Chondrocyte (in vitro differentiated cells): ENCODE data around the gene LIG4. TPM values are rescaled to one million over a fixed set of nuclear protein-coding genes. Genes with fewer than 3 reads are reported as not detected.
"Not testable (repeated sequence)": the region's sequence is repeated elsewhere in the genome, so short reads cannot be mapped to it uniquely, and the experiment has no call there.

Experiments
- DNase-seq: peaks from one replicate; pipeline ENCODE4 v3.0.0; 2021; ENCODE audit warnings: mixed read lengths, low spot score
- H3K27ac Mint-ChIP-seq: one replicate; pipeline ENCODE4 v1.8.0; 2021; ENCODE audit warnings: mild to moderate bottlenecking, moderate library complexity, mixed read lengths; ENCODE audit not compliant: unreplicated experiment
- H3K27me3 Mint-ChIP-seq: 2 replicates; pipeline ENCODE4 v1.8.0; 2021; ENCODE audit warnings: low read depth, mixed read lengths
- H3K36me3 Mint-ChIP-seq: 2 replicates; pipeline ENCODE4 v1.8.0; 2021; ENCODE audit warnings: low read depth, mixed read lengths
- H3K4me1 Mint-ChIP-seq: 2 replicates; pipeline ENCODE4 v1.8.0; 2021; ENCODE audit warnings: low read depth, mild to moderate bottlenecking, mixed read lengths
- H3K4me3 Mint-ChIP-seq: one replicate; pipeline ENCODE4 v1.8.0; 2021; ENCODE audit warnings: mild to moderate bottlenecking, moderate library complexity, mixed read lengths; ENCODE audit not compliant: unreplicated experiment
- H3K9me3 Mint-ChIP-seq: 2 replicates; pipeline ENCODE4 v1.8.0; 2021; ENCODE audit warnings: low read depth, mixed read lengths
- total RNA-seq: library from RNA; stranded (reverse); gene quantifications from 3 replicates; pipeline ENCODE4 v1.2.1, GENCODE V29; 2021
- TF ChIP-seq, protein P1 (sequence below): fragments of 200-600 bp; sonication (generic); IDR thresholded peaks from 2 replicates; pipeline ENCODE4 v1.5.0; 2021; ENCODE audit warnings: antibody characterized with exemption, mild to moderate bottlenecking, moderate library complexity

LIG4 gene
- total RNA-seq, 1 donor from 2014 or later = 10.7 TPM

DNA sequence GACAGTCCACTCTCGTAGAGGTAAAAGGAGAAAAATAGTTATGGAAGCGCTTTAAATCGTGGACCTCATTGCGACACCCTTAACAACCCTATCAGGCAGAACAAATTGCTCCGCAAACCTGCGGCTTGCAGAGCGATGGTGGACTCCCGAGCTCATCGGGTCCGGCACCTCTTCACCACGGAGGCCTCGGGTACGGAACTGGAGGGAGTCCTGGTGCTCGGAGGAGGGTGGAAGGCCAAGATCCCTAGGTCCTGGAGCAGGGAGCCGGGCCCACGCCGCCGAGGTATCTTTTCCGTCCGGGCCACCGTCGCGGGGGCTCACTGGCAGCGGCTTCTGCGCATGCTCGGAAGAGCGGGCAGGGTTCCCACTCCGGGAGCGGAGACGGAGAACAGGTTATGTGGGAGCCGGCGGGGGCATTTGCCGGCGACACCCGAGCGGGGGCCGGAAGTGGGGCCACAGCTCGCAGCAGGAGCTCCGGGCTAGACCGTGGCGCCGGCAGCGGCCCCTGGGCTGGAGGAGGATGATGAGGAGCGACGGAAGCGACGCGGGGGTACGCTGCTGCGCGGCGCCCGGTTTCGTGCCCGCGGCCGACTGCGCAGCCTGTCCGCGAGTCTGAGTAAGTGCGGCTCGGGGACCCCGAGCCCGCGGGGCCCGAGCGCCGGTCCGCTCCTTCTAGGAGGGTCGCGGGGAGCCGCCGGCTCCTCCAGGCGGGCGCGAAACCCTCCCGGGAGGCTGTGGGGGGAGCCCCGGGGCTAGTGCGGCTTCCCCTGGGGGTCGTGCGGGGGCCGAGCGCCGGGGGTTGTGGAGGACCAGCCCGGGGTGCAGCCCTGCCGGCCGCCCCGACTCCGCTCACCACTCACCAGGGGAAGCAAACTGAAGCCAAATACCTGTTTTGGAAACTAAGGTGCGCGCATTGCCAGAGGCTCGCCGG, 3.0 kb upstream of the LIG4 start, which contains the start of gene ABHD13:
Gene ABHD13, plus strand, starts transcription at position 349 of the 931 bp plus-strand sequence. CDS start 10,827 bp downstream, outside the sequence.
- H3K36me3 Mint-ChIP-seq = no peaks in the 10 kb centered on the region
- no peaks in the 10 kb centered on the region for H3K27me3 Mint-ChIP-seq
- peak within 1 kb of the TSS; percentile 89 for H3K4me3 Mint-ChIP-seq
- DNase-seq = peak; percentile 94
- no peaks in the 10 kb centered on the region for H3K9me3 Mint-ChIP-seq
- H3K4me1 Mint-ChIP-seq = peaks cover 49% of the 10 kb centered on the region
- peak within 1 kb of the TSS; percentile 92 for H3K27ac Mint-ChIP-seq
- TF ChIP-seq, protein P1, sequence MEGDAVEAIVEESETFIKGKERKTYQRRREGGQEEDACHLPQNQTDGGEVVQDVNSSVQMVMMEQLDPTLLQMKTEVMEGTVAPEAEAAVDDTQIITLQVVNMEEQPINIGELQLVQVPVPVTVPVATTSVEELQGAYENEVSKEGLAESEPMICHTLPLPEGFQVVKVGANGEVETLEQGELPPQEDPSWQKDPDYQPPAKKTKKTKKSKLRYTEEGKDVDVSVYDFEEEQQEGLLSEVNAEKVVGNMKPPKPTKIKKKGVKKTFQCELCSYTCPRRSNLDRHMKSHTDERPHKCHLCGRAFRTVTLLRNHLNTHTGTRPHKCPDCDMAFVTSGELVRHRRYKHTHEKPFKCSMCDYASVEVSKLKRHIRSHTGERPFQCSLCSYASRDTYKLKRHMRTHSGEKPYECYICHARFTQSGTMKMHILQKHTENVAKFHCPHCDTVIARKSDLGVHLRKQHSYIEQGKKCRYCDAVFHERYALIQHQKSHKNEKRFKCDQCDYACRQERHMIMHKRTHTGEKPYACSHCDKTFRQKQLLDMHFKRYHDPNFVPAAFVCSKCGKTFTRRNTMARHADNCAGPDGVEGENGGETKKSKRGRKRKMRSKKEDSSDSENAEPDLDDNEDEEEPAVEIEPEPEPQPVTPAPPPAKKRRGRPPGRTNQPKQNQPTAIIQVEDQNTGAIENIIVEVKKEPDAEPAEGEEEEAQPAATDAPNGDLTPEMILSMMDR = peak; percentile 56

GRCh38 chr13:108217307-108218043, 2.1 kb upstream of the LIG4 start:
- H3K36me3 Mint-ChIP-seq = not testable (repeated sequence)

GRCh38 chr13:108214441-108215271, 680 bp downstream of the LIG4 start:
- Mint-ChIP-seq H3K27me3 (no peaks in the 10 kb centered on the region), H3K4me3 (peak overlapping the region; percentile 69), H3K4me1 (peaks cover 37% of the 10 kb centered on the region), H3K36me3 (peaks cover 15% of the 10 kb centered on the region), H3K9me3 (no peaks in the 10 kb centered on the region), H3K27ac (peak overlapping the region; percentile 65)
- TF ChIP-seq, protein P1 = no peak
- DNase-seq = peak; percentile 68

More at GRCh38 chr13:108217307-108218043, 2.1 kb upstream of the LIG4 start:
- H3K9me3 Mint-ChIP-seq, H3K27me3 Mint-ChIP-seq: not testable (repeated sequence)
- peaks cover 49% of the 10 kb centered on the region for H3K4me1 Mint-ChIP-seq
- DNase-seq = peak; percentile 32
- H3K27ac Mint-ChIP-seq = peak overlapping the region; percentile 92
- peak overlapping the region; percentile 89 for H3K4me3 Mint-ChIP-seq

- peak overlapping the region; percentile 65 for H3K27ac Mint-ChIP-seq
- H3K9me3 Mint-ChIP-seq = peaks cover 3% of the 10 kb centered on the region
- H3K4me3 Mint-ChIP-seq = peak overlapping the region; percentile 69
- no peaks in the 10 kb centered on the region for H3K27me3 Mint-ChIP-seq
- no peak for DNase-seq
- peaks cover 20% of the 10 kb centered on the region for H3K36me3 Mint-ChIP-seq
- TF ChIP-seq, protein P1 = no peak
- H3K4me1 Mint-ChIP-seq = peaks cover 30% of the 10 kb centered on the region
Measured at GRCh38 chr13:108213946-108214345, 1.4 kb downstream of the LIG4 start.

GRCh38 chr13:108212886-108213285, 2.5 kb downstream of the LIG4 start:
- DNase-seq = no peak
- Mint-ChIP-seq H3K4me3 (no peak overlapping the region), H3K36me3 (peaks cover 22% of the 10 kb centered on the region), H3K4me1 (peaks cover 28% of the 10 kb centered on the region), H3K27me3 (no peaks in the 10 kb centered on the region), H3K9me3 (peaks cover 3% of the 10 kb centered on the region), H3K27ac (no peak overlapping the region)
- TF ChIP-seq, protein P1 = no peak
